Heart right ventricle (tissue), 16 donors: ENCODE measurements around the gene XIRP1. TPM values are rescaled to one million over a fixed set of nuclear protein-coding genes. Genes with fewer than 3 reads are reported as not detected.

ENCODE experiments used
- ATAC-seq, 8 donors: fragments of 200-7000 bp; cut with Tn5 transposase; one replicate each; pipeline ENCODE4 v1.9.1; 2020; ENCODE audit warnings: mild to moderate bottlenecking in 8 of 8, moderate library complexity in 8 of 8, moderate number of reproducible peaks in 1 of 8
- DNase-seq, 2 donors: peaks; one replicate each; pipeline ENCODE4 v3.0.0-alpha.2; 2020
- H3K27ac ChIP-seq, 10 donors: fragments of 200-600 bp; sonication (generic) in 2 of 10; one replicate each; pipeline versions ENCODE4 v1.5.0 to v1.8.0; 2020 to 2022; ENCODE audit warnings: mild to moderate bottlenecking in 3 of 10
- H3K27me3 ChIP-seq, 7 donors: fragments of 200-600 bp; one replicate each; pipeline ENCODE4 v1.8.0; 2021 to 2022; ENCODE audit warnings: mild to moderate bottlenecking in 2 of 7
- H3K36me3 ChIP-seq, 9 donors: fragments of 200-600 bp; sonication (generic) in 1 of 9; one replicate each; pipeline versions ENCODE4 v1.5.0 to v1.8.0; 2020 to 2022; ENCODE audit warnings: mild to moderate bottlenecking in 2 of 9
- H3K4me1 ChIP-seq, 9 donors: fragments of 200-600 bp; sonication (generic) in 1 of 9; one replicate each; pipeline versions ENCODE4 v1.5.0 to v1.8.0; 2020 to 2022; ENCODE audit warnings: mild to moderate bottlenecking in 4 of 9
- H3K4me3 ChIP-seq, 10 donors: fragments of 200-600 bp; sonication (generic) in 2 of 10; one replicate each; pipeline versions ENCODE4 v1.5.0 to v1.8.0; 2020 to 2022; ENCODE audit warnings: mild to moderate bottlenecking in 7 of 10, moderate library complexity in 2 of 10
- H3K9me3 ChIP-seq, 11 donors: fragments of 200-600 bp in 10 of 11; sonication (generic) in 2 of 11; one replicate each; pipeline versions ENCODE4 v1.5.0 to v1.8.0; 2013 to 2022; ENCODE audit warnings: mild to moderate bottlenecking in 2 of 11, control low read depth in 1 of 11, moderate library complexity in 1 of 11
- WGBS, 2 donors: extraction: QIAGEN DNeasy Blood & Tissue Kit; methylation state at CpG; one replicate each; pipeline ENCODE4 v1.1.7; 2013; ENCODE audit warnings: inconsistent platforms in 1 of 2; 5-methylcytosine and 5-hydroxymethylcytosine counted together
- intact Hi-C, 10 donors: fragments of 100-400 bp; cut with DNase I; formaldehyde crosslinking; loops; one replicate each; pipeline versions ENCODE4 v1.11.1 to v1.14.2; 2022
- polyA plus RNA-seq, 2 donors: library from polyadenylated mRNA; stranded (reverse); fragments of 200-250 nt; gene quantifications; one replicate each; pipeline ENCODE4 v1.2.3, GENCODE V29; 2013
- total RNA-seq, 10 donors: library from RNA; stranded (reverse); fragmentation: NEBNext Ultra II Directional in 3 of 10; extraction: Animal tissue kit (Norgen Biotek cat#: 25700) in 3 of 10; gene quantifications; one replicate each; pipeline versions ENCODE4 v1.2.1 to v1.2.4, GENCODE V29; 2021 to 2023
- TF ChIP-seq, protein P1 (sequence below), 9 donors: fragments of 200-600 bp; sonication (generic) in 2 of 9; IDR thresholded peaks; one replicate each; pipeline versions ENCODE4 v1.5.0 to v1.8.0; 2021 to 2022; ENCODE audit warnings: antibody characterized with exemption in 9 of 9, mild to moderate bottlenecking in 5 of 9, moderate library complexity in 1 of 9
- donor health status: Arrhythmogenic right ventricular cardiomyopathy.
- donor health status: ischemic (EF 13 %, LVEDD 7.1; RV severe dilation, severe dysfunction).
- donor health status: healthy with polysubstance abuse.
- donor health status: DM: no; HTN: yes; CAD: no.
- donor health status: DM: no; HTN: no; CAD: no.
- donor health status: ischemic (EF 25% LVEDD 6.9; RV normal size, moderate dysfunction).
- donor health status: ischemic (EF 25% LVEDD 5.7; RV mildly dilated, moderate dysfunction).
- donor health status: healthy.
- donor health status: DM: yes; HTN: yes; CAD: no.
- donor health status: Ischemic cardiomyopathy.
- donor health status: ischemic (EF 35%, LVEDD 5.7; RV mildly dilated, moderate dysfunction).
- donor health status: nonischemic (EF 11% LVEDD 7.7; RV severe dilation, severe dysfunction).
- donor health status: DM: yes; HTN: yes; CAD: no.
- donor health status: PGD.
- donor health status: ischemic (EF 29% LVEDD 5.4; RV normal size, mild dysfunction).
- donor health status: nonischemic (EF 23%, LVEDD 6.1; RV moderate dilation, normal function).

The XIRP1 gene
- total and polyA plus RNA-seq, 12 donors, result 277 to 1,691 (median 575) TPM

DNA sequence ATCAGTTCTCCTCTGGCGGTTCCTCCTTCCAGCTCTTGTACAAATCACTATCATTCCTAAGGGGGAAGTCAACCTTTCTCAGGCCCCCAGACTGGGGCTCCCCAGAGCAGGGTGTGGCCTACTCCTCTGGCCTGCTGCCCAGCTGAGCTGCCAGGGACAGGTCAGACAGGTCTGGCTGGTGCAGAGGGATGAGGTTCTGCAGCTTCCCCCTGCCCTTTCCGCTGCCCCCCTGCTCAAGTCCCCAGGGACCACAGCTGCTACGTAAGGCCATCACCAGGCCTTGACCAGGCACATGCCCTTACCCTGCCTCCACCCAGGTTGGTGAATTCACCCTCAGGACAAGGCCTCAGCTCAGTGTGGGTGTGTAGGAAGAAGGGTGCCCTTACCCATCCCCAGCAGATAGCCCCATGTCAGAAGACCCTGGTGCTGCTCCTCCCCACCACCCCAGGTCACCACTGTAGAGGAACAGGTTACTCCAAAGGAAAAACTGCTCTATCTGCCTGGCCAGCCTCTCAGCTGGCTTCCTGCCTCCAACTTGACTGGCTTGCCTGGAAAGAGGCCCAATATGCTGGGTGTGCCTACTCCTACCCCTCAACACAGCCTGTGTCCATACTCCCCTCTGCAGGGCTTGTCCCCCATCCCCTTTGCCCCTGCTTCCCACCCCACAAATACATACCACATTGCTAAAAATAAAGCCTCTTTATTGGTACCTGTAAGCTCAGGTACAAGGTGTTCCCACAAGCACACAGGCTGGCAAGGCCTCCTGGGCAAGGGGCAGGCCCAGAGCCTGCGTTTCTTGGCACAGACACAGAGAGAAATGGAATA lies 51.0 kb downstream of the XIRP1 start:
- H3K9me3 ChIP-seq, result no peaks in the 10 kb centered on the region
- H3K27ac ChIP-seq, result peak overlapping the region in 8 of 10 donors; percentile 4 to 65 (median 47)
- no peak overlapping the region for H3K4me3 ChIP-seq
- intact Hi-C loops, result loop anchor here in 2 of 10 donors (5.0 to 10.0 kb wide), 2 partner anchors 41 to 243 kb away; partner anchors contain the start of gene SLC25A38 (in 1 of the 2)
- H3K4me1 ChIP-seq, result peaks cover 37 to 78% (median 58%) of the 10 kb centered on the region in 9 donors
- ATAC-seq (peak; percentile 17 to 61 (median 50)), DNase-seq (peak; percentile 60 to 67)
- WGBS, 2 donors, result 33 to 38% methylated on average over 4 of the region's 4 CpGs
- TF ChIP-seq, protein P1, sequence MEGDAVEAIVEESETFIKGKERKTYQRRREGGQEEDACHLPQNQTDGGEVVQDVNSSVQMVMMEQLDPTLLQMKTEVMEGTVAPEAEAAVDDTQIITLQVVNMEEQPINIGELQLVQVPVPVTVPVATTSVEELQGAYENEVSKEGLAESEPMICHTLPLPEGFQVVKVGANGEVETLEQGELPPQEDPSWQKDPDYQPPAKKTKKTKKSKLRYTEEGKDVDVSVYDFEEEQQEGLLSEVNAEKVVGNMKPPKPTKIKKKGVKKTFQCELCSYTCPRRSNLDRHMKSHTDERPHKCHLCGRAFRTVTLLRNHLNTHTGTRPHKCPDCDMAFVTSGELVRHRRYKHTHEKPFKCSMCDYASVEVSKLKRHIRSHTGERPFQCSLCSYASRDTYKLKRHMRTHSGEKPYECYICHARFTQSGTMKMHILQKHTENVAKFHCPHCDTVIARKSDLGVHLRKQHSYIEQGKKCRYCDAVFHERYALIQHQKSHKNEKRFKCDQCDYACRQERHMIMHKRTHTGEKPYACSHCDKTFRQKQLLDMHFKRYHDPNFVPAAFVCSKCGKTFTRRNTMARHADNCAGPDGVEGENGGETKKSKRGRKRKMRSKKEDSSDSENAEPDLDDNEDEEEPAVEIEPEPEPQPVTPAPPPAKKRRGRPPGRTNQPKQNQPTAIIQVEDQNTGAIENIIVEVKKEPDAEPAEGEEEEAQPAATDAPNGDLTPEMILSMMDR (IDR thresholded peaks at IDR 0.05), result no peak
- H3K36me3 ChIP-seq, result peaks cover 0 to 83% (median 41%) of the 10 kb centered on the region in 9 donors
- no peaks in the 10 kb centered on the region for H3K27me3 ChIP-seq

- Histone ChIP-seq H3K36me3 (peaks cover 0 to 74% (median 32%) of the 10 kb centered on the region in 9 donors), H3K27ac (peak overlapping the region in 5 of 10 donors; percentile 30 to 65 (median 48)), H3K4me3 (no peak overlapping the region), H3K9me3 (no peaks in the 10 kb centered on the region), H3K4me1 (peaks cover 33 to 78% (median 56%) of the 10 kb centered on the region in 9 donors), H3K27me3 (no peaks in the 10 kb centered on the region)
- intact Hi-C loops, result loop anchor here in 2 of 10 donors (5.0 to 10.0 kb wide), 2 partner anchors 42 to 244 kb away; partner anchors contain the start of gene SLC25A38 (in 1 of the 2)
- 92 to 94% methylated on average over 2 of the region's 2 CpGs for WGBS, 2 donors
- DNase-seq (no peak), ATAC-seq (no peak)
- TF ChIP-seq, protein P1 (IDR thresholded peaks at IDR 0.05), result no peak
These were observed 51.9 kb downstream of the XIRP1 start for GRCh38 chr3:39140341-39140971.

DNA sequence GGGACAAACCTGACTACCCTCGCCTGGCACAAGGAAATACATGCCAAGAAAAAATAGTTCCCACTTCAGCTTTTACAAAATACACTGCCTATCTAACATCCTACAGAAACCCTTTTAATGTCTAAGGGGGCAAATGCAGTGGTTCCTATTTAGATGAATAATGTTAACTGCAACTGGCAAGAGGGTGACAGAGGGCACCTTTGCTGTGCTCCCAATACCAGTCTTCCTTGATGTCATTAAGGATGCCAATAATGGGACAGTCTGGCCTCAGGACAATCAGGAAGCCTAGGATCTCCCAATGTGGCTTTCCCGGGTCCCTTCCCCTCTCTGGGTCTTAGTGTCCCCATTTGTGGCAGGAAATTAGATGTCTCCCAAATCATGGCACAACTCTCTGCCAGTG lies 53.0 kb downstream of the XIRP1 start:
- DNase-seq (no peak), ATAC-seq (no peak)
- TF ChIP-seq, protein P1 (IDR thresholded peaks at IDR 0.05), result no peak
- H3K4me1 ChIP-seq, result peaks cover 37 to 82% (median 65%) of the 10 kb centered on the region in 9 donors
- H3K27ac ChIP-seq, result peak overlapping the region in 2 of 10 donors; percentile 15 to 48
- no peaks in the 10 kb centered on the region for H3K27me3 ChIP-seq
- no peak overlapping the region for H3K4me3 ChIP-seq
- H3K9me3 ChIP-seq, result no peaks in the 10 kb centered on the region
- 74 to 81% methylated on average over 2 of the region's 2 CpGs for WGBS, 2 donors
- intact Hi-C loops, result loop anchor here in 5 of 10 donors (5.0 to 10.0 kb wide), 3 partner anchors 38 to 48 kb away; no protein-coding TSS in a partner anchor
- peaks cover 0 to 64% (median 22%) of the 10 kb centered on the region in 9 donors for H3K36me3 ChIP-seq

DNA sequence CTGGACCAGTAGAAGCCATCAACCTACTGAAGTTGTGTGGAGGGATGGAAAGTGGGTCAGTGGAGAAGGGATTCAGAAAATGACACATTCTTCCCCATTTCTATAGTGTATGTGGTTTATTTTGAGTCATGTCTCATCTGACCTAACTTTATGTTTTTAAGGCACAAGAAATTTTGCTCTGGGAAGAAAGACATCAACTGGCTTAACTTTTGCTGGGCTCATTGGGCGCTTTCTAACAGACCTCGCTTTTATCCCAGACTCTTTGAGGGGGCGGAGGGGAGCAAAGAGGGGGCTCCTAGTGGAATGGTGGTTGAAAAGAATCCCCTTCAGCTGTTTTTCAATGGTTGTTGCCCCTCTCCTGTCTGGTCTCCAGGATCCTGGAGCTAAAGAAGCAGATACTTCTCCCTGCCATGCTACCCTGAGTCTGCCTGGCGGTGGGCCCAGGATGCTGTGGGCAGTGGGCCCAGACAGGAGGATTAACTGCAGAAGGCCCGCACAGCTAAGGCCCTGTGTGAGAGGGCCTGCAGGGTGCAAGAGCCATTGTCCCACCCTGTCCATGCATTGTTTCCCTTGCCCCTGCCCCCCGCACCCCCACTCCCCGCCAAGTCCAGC lies 53.5 kb downstream of the XIRP1 start:
- ATAC-seq (peak in 6 of 8 donors; percentile 25 to 61 (median 36)), DNase-seq (peak; percentile 60 to 69)
- H3K36me3 ChIP-seq, result peaks cover 0 to 58% (median 17%) of the 10 kb centered on the region in 9 donors
- H3K4me1 ChIP-seq, result peaks cover 37 to 87% (median 65%) of the 10 kb centered on the region in 9 donors
- TF ChIP-seq, protein P1 (IDR thresholded peaks at IDR 0.05), result no peak
- intact Hi-C loops, result loop anchor here in 5 of 10 donors (5.0 to 10.0 kb wide), 3 partner anchors 38 to 48 kb away; no protein-coding TSS in a partner anchor
- H3K4me3 ChIP-seq, result no peak overlapping the region
- no peaks in the 10 kb centered on the region for H3K27me3 ChIP-seq
- peak overlapping the region in 1 of 10 donors; percentile 15 for H3K27ac ChIP-seq
- WGBS, 2 donors, result 75 to 77% methylated on average over 7 of the region's 7 CpGs
- H3K9me3 ChIP-seq, result no peaks in the 10 kb centered on the region
